NOMO-1 treated with dmso at 0.1 percent for 144 hours (cell line): ENCODE results near the gene IGIP.

Experiments used
- DNase-seq: peaks from one replicate; lab custom pipeline; 2025; ENCODE audit not compliant: unreplicated experiment; lab: John Stamatoyannopoulos, UW

The IGIP gene

DNA sequence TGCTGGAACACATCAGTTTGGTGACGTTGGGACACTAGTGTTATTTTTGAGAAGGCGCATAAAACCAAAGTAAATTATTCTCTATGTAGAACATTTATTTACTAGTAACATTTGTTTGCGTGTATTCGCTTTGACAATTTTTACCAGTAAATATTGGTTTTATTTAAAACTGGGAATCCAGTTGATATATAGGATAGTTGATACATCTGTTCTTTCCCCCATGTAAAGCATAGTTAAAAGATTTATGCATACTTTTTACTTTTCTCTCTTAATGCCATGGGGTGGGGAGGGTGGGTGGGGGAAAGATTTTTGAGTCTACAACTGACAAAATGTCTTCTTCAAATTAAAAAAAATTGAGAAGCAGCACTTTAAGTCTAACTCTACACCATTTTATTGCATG lies at the start of gene IGIP:
IGIP (plus strand) TSS at position 301 of the 400 bp plus-strand sequence. CDS start 2,540 bp downstream, outside the sequence.
- DNase-seq, result no peak

DNA sequence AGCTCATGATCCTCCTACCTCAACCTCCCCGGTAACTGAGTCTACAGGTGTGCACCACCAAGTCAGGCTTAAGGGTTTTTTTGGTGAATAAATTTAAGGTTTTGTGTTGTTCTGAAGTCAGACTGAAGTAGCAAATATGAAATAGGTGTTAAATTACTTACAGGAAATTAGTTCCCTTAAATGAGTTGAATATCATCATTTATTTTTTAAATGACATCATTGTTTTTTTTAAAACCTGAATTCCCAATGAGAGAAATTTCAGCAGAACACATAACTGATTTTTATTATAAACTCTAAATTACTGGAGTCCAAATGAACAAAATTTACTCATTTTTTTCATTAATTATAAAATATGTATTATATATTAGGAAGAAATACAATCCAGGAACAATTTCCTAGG lies 49.6 kb upstream of the IGIP start:
- DNase-seq, result no peak

DNA sequence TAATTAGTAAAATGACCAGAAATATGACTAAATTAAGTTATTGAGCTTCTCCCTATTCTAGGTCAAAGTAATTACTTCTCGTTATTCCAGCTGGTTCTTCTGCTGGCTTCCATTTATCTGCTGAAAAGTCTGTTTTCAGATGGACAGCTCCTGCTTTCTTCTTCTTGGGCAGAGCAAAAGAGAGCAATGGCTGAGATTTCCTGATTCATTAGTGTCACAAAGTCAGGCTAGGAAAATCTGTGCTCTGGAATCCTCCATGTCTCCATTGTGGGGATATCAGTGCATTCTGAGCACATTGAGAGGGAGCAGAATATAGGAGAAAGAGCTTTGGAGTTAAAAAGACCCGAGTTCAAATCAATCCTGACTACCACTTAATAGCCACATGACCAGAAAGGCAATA lies 48.9 kb upstream of the IGIP start:
- no peak for DNase-seq

DNA sequence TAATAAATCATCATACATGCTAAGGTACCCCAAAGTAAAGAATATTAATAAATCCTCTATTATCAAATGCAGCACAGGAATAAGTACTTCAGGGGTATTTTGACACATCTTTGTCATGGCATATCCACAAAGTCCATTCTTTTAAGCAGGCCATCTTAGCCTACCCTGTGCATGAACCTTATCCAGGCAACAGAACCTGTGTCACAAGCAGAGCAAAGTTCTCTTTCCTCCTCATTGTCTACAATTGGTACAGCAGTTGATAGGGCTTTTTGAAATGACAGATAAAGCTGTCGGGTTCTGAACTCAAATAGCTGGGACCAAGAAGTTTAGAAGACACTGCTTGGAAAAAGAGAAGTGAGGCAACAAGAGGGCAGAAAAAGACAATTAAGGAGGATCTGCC lies 42.6 kb upstream of the IGIP start:
- DNase-seq, result no peak

DNA sequence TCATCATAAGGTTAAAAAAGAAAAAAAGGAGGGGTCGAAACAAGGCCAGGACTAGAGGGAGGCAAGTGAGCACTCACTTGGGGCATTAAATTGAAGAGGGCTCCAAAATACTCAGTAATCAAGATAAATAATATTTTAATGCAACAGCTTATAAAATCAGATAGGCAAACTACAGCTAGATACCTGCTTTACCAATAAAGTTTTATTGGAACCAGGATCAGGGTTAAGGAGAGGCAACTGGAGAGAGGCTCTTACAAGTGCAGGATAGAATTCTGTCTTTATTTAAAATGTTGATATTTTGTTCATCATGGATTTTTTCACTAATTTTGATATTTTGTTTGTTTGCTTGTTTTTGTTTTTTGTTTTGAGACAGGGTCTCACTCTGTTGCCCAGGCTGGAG lies 42.1 kb upstream of the IGIP start:
- DNase-seq, result no peak

DNA sequence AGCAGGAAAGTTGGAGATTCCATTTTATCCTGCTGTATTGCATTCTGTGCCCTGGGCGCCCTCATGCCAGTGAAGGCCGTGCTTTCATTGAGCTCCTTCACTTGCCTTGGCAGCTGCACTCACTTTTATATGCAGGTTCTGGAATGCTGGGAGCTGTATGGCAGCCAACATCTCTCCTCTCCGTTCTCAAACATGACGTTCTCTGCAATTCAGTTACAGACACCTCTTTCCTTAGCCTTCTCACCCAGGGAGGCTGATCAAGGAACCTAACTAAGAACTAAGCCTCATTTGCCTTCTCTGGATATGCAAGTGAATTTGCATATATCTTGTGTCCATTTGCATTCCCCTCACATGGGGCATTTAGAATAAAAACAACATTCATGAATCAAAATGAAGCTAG lies 41.2 kb upstream of the IGIP start:
- DNase-seq, result no peak

DNA sequence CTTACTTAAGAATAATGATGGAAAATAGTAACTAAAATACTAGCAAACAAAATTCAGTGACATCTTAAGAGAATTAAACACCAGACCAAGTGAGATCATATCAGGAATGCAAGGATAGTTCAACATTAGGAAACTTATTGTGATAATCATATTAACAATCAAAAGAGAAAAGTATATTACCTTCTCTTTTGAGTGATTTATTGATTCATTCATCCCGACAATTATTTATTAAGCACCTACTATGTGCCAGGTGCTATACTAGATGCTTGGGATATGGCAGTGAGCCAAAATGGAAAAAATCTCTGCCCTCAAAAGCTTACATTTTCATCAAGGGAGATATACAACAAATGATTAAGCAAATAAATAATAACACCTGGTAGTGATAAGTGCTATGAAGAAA lies 35.5 kb upstream of the IGIP start:
- no peak for DNase-seq

DNA sequence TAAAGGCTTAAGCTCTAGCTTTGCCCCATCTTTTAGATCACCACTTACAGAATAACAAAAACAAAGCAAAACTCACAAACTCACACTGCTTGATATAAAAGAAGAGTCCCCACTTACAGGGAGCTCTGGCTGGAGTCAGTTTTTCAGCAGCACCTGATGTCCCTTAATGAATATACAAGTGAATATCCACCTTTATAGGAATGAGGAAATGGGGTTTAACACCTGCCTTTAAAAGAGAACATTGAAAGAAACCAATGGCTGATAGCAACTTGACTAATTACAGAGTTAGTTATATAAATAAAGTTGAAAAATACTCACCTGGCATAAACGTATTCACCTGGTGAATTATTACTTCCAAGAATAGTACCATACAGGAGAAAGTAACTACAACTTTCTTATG lies 32.6 kb upstream of the IGIP start:
- DNase-seq, result no peak

DNA sequence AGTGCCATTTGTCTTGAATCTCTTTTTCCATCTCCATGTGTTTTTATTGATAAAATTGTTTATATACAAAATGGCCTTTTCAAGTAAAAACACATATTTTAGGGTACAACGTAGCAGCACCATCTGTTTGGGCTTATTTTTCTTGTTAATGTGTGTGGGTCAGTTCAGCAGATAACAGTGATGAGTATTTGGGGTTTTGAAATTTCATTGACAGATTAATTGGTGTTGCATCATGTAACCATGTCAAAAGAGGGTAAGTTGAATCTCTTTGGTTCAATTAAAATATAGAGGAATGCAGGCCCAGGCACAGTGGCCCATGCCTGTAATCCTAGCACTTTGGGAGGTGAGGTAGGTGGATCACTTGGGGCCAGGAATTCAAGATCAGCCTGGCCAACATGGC lies 31.9 kb upstream of the IGIP start:
- no peak for DNase-seq

DNA sequence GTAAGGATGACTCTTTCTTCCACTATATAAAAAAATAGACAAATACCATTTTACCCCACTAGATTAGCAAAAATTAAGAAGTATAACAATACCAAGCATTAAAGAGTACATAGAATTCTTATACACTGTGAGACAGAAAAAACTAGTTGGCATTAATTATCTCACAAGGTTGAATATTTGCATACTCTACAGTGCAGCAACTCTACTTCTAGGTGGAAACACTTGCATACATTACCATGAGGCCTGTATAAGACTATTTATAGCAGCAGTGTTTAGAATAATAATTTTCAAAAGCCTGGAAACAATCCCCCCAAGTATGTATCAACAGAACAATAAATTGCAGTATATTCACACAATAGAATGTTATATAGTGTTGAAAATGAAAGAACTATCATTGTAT lies 30.8 kb upstream of the IGIP start:
- DNase-seq, result no peak

DNA sequence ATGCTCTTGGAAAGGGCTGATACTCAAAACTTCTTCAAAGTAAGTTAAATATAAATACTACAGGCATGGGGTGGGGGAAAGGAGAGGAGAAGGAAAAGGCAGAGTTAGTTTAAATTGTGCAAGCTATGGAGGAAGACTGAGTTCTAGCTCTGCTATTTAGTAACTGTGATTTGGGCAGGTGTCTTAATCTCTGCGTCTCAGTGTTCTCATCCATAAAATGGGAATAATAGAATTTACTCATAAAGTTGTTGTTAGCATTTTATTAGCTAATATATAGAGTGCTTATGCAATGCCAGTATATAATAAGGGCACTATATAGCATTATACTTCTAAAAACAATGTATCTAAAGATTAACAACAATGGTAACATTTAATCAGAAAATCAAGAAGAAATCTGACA lies 24.6 kb upstream of the IGIP start:
- DNase-seq, result no peak

DNA sequence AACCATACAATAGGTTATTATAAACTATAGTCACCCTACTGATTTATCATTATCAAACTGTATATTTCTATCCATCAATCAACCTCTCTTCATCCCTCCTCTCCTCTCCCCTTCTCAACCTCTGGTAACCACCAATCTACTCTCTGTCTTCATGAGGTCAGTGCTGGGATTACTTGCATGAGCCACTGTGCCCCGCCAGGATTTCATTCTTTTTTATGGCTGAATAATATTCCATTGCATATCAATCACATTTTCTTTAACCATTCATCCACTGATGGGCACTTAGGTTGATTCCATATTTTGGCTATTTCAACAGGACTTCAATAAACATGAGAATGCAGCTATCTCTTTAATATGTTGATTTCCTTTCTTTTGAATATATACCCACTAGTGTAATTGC lies 22.6 kb upstream of the IGIP start:
- no peak for DNase-seq

DNA sequence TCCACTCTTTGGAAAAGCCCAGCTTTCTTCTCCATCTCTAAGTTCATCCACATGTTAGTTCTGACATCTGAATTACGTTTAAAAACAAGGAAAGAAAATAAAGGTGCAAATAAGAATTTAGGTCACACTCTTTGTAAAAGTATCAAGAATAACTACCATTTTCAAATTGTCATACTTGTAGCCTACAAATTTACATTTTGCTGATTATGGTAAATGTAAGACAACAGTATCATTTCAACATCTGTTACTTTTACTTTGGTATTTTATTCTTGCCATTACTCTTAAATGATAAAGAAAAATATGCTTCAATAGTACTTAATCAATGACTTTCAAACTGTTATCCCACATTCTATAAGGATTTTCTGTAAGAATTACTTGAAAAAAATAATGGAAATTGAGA lies 21.6 kb upstream of the IGIP start:
- no peak for DNase-seq

DNA sequence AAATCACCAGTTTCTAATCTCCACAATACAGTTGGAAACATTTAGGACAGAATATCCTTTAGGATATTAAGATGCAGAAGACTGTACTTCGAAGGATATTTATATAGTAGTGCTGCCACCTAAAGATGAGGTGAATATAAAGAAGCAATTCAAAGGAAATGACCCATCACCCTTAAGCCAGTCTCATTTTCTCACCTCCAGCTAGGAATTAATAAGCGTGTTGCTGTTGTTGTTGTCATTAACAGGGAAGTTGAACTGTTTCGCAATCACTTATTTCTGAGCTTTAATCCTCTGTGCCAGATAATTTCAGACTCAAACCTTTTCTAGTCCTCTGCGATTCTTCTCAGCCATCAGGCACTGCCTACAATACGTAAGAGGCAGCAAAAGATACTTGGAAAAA lies 19.6 kb upstream of the IGIP start:
- DNase-seq, result peak; percentile 1

DNA sequence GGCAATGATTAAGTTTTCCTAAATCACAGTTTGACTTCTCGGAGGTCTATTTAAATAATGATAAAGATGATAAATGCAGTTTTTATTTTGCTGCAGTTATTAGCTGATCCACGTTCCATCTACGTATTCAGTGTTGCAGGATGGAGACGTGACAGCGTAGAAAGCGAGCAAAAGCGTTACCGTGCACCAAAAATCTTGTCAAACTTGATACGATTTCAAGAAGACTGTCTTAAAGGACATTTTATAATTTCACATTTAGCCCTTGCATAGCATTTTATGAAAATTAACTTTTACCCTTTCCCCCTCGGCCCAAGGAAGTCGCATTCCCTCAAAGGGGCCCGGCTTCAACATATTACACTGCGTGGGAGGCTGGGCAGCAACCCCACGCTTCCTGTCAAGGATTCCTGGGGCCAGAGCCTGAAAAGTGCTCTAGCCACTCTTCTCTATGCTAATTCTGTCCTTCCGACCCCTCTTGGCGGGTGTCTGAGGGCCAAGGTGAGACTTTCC lies 18.9 kb upstream of the IGIP start:
- no peak for DNase-seq

DNA sequence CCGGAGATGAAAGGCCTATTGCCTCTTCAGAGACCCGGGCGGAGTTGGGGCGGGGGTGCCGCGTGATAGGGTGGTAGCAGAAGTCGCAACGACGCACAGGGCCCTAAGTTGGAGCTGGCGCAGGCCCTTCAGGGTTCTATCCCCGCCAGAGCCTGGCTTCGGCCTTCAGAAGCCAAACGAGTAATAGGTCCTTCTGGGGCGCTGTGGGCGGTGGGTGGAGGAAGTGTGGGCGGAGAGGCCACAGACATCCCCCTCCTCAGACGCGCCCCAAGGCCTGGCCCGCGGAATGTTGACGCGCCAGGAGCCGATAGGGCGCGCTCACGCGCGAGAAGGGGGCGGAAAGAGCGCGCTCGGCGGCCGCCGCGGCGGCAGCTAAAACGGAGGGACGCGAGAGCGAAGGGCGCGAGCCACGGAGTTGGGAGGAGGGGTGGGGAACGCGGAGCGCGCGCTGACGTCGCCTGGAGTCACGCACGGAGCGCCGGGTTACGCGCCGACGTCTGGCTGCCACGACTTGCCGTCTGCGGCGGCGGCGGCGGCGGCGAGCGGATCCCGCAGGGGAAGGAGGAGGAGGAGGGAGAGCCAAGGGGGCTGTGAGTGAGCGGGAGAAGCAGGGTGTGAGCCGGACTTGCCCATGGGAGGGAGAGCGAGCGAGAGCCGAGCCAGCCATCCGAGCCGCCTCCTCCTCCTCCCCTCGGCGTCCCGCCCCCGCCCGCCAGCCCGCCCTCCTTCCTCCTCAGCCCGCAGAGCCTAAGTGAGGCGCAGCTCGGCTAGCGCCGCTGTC lies 18.2 kb upstream of the IGIP start:
- DNase-seq, result peak; percentile 91

DNA sequence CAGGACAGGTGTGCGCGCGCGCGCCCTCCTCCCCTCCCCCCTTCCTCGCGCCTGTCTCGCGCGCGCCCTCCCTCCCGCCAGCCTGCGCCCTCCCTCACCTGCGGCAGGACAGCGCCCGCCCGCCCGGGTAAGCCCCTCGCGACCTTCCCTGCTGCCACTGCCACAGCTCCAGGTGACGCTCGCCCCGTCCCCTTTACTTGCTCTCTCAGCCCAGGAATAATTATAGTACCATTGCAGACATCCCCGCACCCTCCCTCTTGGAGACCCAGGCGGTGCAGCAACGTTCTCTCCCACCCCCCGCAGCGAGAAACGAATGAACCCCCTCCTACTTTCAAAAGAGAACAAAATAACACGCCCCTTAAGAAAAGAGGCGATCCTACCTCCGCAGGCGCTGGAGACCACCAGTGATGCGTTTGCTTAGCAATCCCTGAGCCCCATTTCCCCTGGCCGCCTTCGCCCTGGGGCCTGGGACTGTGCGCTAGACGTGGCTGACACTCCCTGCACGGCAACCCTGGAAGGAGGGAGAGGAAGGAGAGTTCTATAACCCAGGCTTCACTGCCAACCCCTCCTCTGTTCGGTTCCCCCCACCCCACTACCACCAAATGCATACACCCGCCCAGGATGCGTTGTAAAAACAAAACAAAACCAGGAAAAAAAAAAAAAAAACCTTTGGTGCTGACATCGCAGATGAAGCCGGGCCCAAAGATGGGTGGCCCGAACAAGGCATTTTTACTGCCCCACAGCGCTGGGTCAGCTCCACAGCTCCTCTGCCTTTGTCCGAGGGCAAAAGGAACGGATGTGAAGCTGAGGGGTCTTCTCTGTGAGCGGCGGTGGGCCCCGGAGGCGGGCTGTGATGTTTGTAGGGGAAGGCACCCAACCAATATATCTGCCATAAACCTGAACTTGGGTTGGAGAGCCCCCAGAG lies 17.4 kb upstream of the IGIP start:
- no peak for DNase-seq

DNA sequence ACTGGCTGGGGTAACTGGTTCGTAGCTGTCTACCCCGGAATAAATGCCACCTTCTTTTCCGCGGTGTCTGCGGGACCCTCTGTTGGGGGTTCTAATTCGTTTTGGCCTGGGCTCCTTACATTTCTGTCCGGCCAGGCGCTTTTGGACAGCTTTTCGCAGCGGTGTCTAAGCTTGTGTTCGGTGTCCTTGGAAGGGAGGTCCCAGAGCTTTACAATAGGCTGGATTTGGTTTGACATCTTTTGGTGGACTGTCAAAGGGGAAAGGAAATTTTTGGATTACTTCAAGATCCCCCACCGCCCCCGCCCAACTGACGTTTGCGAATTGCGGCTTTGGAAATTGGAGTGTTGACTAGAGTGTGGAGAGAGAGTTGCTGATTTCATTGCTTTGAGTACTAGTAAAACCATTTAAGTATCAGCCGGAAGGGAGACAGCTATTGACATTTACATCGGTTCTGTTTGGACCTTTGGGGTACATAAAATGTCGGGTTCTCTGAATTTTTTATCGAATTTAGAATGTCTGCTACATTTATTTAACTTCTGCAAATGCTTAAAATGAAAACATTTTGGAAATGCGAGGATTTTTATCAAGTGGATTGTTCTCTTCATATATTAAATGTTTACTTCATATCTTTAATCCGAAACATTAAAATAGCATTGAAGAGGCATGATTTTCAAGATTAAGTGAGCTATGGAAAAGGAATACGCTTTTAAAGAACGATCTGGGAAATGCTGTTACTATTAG lies 16.5 kb upstream of the IGIP start:
- no peak for DNase-seq

DNA sequence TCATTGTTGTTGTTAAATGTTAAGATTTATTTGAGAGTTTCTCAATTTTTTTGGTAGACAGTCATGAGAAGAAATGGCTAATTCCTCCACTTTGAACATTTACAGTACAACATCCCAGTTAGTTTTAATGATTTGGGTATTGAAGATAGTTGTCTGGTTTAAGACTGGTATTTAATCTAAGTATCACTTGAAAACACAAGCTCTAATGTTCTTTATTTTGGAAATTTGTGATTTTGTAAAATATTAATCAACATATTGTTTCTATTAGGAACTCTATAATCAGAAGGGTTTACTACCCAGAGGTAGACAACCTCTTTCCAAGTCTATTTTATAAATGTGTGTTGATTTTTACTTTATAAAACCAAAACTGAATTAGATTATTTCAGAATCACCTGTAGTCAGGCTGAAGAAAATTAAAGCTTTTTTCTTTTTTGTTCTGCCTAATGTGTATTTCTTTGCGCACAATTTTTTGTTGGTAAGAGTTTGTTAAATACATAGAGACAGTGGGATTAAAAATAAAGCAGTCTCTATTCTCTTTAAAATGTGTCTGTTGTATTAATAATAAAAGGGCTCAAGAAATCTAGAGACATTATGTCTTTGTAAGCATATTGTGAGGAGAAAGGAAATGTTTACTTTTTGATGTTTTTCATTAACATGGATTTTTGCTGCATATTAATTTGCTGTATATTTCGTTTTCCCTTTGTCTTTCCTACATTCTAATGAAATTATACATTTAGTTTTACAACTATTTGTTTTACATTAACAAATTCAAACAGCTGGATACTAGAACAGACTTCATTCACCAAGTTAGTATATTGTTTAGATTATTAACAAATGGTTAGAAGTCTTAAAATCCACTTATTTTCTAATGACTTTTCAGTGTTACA lies 15.7 kb upstream of the IGIP start:
- DNase-seq, result no peak

DNA sequence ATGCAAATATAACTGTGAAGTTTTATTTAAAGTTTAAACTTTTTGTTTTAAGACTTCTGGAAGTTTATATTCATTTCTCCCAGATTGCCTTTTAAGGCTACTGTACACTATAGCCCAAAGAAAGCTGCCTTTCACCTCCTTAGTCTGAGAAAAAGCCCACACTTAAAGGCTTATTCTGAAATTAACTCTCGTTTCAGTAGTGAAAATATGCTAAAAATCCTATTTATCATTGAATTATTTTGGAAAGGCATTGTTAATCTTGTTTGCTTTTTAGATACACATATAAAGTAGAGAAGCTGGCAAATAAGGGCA lies 15.1 kb upstream of the IGIP start:
- DNase-seq, result no peak
